Retinal pigment epithelial cell (primary cell): ENCODE data around the gene ZNF618.

Experiments
- DNase-seq: peaks from one replicate; pipeline ENCODE4 v3.0.0-alpha.2; 2010; ENCODE audit warnings: low read depth
- H3K4me3 ChIP-seq: 2 replicates; pipeline ENCODE4 v1.5.1; 2011; ENCODE audit warnings: mild to moderate bottlenecking, low read length, control low read depth, moderate library complexity
- TF ChIP-seq, protein P1 (sequence below): conservative IDR thresholded peaks from 2 replicates; pipeline ENCODE4 v1.5.1; 2011; ENCODE audit warnings: low read depth, low read length, control low read depth, inconsistent platforms

ZNF618 gene

DNA sequence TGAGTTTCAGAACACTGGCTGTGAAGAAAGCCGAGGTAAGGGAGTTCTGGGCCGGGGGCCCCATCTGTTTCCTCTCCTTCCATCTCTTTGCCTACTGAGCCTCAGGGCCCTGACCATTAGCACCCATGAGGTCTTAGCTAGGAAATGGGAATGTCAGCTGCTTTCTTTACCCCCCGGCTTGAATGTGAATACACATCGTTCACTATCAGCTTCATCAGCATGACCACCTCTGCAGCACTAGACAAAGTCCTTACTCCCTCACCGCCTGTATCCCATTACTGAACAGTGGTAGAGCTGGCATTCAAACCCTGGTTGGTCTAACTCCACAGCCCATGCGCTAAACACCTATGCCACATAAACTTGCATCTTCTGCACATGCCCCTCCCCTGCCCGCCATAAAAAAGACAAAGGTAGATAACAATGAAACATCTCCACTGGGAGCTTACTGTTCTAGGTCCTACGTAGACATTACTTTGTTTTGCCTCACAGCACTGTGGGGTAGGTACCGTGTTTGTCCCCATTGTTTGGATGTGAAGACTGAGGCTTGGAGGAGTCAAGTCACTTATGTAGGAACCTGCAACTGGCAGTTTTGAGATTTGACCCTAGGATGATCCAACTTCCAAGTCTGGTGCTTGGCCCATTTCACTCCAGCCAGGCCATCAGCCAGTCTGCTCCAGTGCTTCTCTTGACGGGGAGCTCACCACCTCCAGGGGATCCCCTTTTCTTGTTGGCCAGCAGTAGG lies 108.7 kb downstream of the ZNF618 start:
- DNase-seq = no peak

GRCh38 chr9:113985968-113986585 lies 110.0 kb downstream of the ZNF618 start:
- peak; percentile 93 for DNase-seq
- TF ChIP-seq, protein P1, sequence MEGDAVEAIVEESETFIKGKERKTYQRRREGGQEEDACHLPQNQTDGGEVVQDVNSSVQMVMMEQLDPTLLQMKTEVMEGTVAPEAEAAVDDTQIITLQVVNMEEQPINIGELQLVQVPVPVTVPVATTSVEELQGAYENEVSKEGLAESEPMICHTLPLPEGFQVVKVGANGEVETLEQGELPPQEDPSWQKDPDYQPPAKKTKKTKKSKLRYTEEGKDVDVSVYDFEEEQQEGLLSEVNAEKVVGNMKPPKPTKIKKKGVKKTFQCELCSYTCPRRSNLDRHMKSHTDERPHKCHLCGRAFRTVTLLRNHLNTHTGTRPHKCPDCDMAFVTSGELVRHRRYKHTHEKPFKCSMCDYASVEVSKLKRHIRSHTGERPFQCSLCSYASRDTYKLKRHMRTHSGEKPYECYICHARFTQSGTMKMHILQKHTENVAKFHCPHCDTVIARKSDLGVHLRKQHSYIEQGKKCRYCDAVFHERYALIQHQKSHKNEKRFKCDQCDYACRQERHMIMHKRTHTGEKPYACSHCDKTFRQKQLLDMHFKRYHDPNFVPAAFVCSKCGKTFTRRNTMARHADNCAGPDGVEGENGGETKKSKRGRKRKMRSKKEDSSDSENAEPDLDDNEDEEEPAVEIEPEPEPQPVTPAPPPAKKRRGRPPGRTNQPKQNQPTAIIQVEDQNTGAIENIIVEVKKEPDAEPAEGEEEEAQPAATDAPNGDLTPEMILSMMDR = peak; percentile 63

More for the DNA sequence above, 108.7 kb downstream of the ZNF618 start:
- no peak overlapping the region for H3K4me3 ChIP-seq
- TF ChIP-seq, protein P1 = no peak

DNA sequence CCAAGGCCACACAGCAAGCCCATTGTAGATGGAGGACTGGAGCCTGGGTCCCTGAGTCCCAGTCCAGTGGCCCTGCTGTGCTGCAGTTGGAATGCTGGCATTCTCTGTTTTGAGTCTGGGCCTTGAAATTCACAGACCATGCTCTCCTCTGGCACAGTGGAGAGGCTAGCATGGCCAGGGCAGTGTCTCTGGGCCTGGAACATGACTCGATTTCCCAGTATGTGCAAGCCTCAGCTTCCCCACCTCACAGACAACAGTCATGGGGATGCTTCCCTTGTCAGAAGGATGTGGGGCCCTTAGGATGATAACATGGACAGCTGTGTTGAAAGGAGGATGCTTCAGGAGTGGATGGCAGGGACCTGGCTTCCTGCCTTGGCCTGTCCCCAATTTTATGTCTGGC lies 110.8 kb downstream of the ZNF618 start:
- H3K4me3 ChIP-seq = no peak overlapping the region
- TF ChIP-seq, protein P1 = no peak
- DNase-seq = no peak

More at GRCh38 chr9:113985968-113986585, 110.0 kb downstream of the ZNF618 start:
- H3K4me3 ChIP-seq = no peak overlapping the region

DNA sequence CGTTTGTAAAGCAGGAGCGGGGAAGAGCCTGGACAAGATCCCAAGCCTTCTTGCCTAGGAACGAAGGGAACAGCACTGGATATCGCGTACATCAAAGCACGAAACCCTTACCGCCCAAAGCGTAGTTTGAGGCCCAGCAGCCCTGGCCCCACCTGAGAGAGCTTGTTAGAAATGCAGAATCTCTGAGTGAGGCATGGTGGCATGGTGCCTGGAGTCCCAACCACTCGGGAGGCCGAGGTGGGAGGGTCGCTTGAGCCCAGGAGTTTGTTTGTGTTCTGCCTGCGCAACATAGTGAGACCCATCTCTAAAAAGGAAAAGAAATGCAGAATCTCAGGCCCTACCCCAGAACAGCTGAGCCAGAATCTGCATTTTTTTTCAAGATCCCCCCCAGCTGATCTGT lies 111.4 kb downstream of the ZNF618 start:
- DNase-seq = no peak
- TF ChIP-seq, protein P1 = no peak
- H3K4me3 ChIP-seq = no peak overlapping the region

DNA sequence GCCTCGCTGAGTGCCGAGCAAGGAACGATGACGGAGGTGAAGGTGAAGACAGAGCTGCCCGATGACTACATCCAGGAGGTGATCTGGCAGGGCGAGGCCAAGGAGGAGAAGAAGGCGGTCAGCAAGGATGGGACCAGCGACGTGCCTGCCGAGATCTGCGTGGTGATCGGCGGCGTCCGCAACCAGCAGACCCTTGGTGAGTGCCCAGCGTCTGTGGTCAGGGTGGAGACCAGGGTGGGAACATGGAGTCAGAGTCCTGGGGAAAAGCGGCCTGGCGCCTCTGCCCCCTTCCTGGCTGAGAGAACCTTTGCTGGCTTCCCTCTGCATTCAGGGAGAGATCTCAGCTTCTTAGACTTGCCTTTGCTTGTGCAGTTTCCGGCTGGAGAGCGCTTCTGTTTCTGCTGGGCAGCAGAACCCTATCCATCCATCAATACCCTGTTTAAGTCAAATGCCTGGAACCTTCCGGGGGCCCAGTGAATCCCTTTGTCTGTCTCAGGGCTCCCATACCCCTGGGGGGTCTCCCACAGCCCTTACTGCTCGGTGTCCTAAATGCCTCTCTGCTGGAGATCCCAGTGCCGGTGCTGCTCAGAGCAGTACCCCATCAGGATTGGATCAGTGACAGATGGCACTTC lies 112.4 kb downstream of the ZNF618 start:
- TF ChIP-seq, protein P1 = no peak
- no peak overlapping the region for H3K4me3 ChIP-seq
- no peak for DNase-seq

GRCh38 chr9:113989017-113989713 lies 113.1 kb downstream of the ZNF618 start:
- no peak overlapping the region for H3K4me3 ChIP-seq
- DNase-seq = no peak
- TF ChIP-seq, protein P1 = no peak
